Measurements from ENCODE around the gene PHF21A.

- peak in 1 of 3 experiments; percentile 9 for TF ChIP-seq CTCF (optimal IDR thresholded peaks at IDR 0.05 in 1 of 3, IDR thresholded peaks at IDR 0.05 in 1 of 3, conservative IDR thresholded peaks at IDR 0.05 in 1 of 3; ENCODE audit: extremely low read depth in 1 of 3, insufficient read depth in 2 of 3, low read length in 3 of 3)
- no peak for TF ChIP-seq EZH2 (IDR thresholded peaks at IDR 0.05; ENCODE audit: low read length)
Measured at GRCh38 chr11:45890886-45891550, 230.2 kb downstream of the PHF21A start.

Measured in keratinocyte (primary cell).